HepG2 (cell line): ENCODE measurements around the gene MIF. TPM values are rescaled to one million over a fixed set of nuclear protein-coding genes. Genes with fewer than 3 reads are reported as not detected.

Source experiments
- AHR ChIP-seq: IDR thresholded peaks from 2 replicates; pipeline ENCODE4 v1.6.1; 2018; ENCODE audit warnings: missing genetic modification reagents, missing compliant biosample characterization
- KAT2B ChIP-seq: fragments of 150-350 bp; IDR thresholded peaks from 2 replicates; pipeline ENCODE4 v1.6.1; 2014; ENCODE audit warnings: low read depth, low read length, borderline replicate concordance
- MIER2 ChIP-seq: IDR thresholded peaks from 2 replicates; pipeline ENCODE4 v1.6.1; 2016; ENCODE audit warnings: missing biosample characterization, missing genetic modification reagents
- NCOA2 ChIP-seq: sonication (generic); formaldehyde crosslinking; IDR thresholded peaks from 2 replicates; pipeline ENCODE4 v1.8.0; 2022; ENCODE audit warnings: inconsistent platforms
- NR2F6 ChIP-seq, 2 experiments: IDR thresholded peaks; 2 replicates each; pipeline ENCODE4 v1.6.1; 2016; ENCODE audit warnings: antibody characterized with exemption in 1 of 2, mild to moderate bottlenecking in 1 of 2
- SAFB2 ChIP-seq: sonication (generic); formaldehyde crosslinking; IDR thresholded peaks from 2 replicates; pipeline ENCODE4 v1.5.1; 2020; ENCODE audit warnings: missing genetic modification reagents, low read depth, mild to moderate bottlenecking, borderline replicate concordance
- SCMH1 ChIP-seq: sonication (generic); formaldehyde crosslinking; IDR thresholded peaks from 2 replicates; pipeline ENCODE4 v1.9.0; 2021; ENCODE audit warnings: missing genetic modification reagents, mild to moderate bottlenecking, borderline replicate concordance
- SOX6 ChIP-seq, 2 experiments: fragments of 450-650 bp in 1 of 2; sonication (generic) in 1 of 2; formaldehyde crosslinking in 1 of 2; IDR thresholded peaks; 2 replicates each; pipeline versions ENCODE4 v1.4.0 to v1.6.1; 2017 to 2020; ENCODE audit warnings: antibody characterized with exemption in 1 of 2, mild to moderate bottlenecking in 1 of 2, missing genetic modification reagents in 1 of 2
- SSRP1 ChIP-seq: IDR thresholded peaks from 2 replicates; pipeline ENCODE4 v1.6.1; 2016; ENCODE audit warnings: control low read depth
- ZNF138 ChIP-seq: sonication (generic); formaldehyde crosslinking; IDR thresholded peaks from 2 replicates; pipeline ENCODE4 v1.5.0; 2020; ENCODE audit warnings: mild to moderate bottlenecking, low read depth, missing genetic modification reagents
- ZNF317 ChIP-seq: sonication (generic); formaldehyde crosslinking; IDR thresholded peaks from 2 replicates; pipeline ENCODE4 v1.5.0; 2020; ENCODE audit warnings: mild to moderate bottlenecking, missing genetic modification reagents
- ZNF441 ChIP-seq: sonication (generic); formaldehyde crosslinking; IDR thresholded peaks from 2 replicates; pipeline ENCODE4 v1.7.0; 2021; ENCODE audit warnings: missing genetic modification reagents, borderline replicate concordance
- ZNF615 ChIP-seq: sonication (generic); formaldehyde crosslinking; IDR thresholded peaks from 2 replicates; pipeline ENCODE4 v1.5.0; 2020; ENCODE audit warnings: mild to moderate bottlenecking, missing genetic modification reagents, borderline replicate concordance
- polyA plus RNA-seq, 8 experiments: library from polyadenylated mRNA; depleted of rRNA in 3 of 8; stranded (reverse) in 7 of 8; unstranded in 1 of 8; fragments of >200 nt; fragmentation: Illumina TruSeq in 4 of 8; extraction: Trizol in 4 of 8; gene quantifications; 2 replicates each; pipeline versions ENCODE4 v1.2.1 to v1.2.3, GENCODE V29; 2011 to 2016; ENCODE audit warnings: low read depth in 4 of 8, missing spikeins in 1 of 8, mixed read lengths in 1 of 8; ENCODE audit not compliant: insufficient read depth in 1 of 8
- total RNA-seq, 5 experiments: library from RNA; depleted of rRNA; stranded (reverse); fragments of >200 nt; fragmentation: Illumina TruSeq; extraction: Trizol; gene quantifications; 2 replicates each; pipeline ENCODE4 v1.2.3, GENCODE V29; 2016; ENCODE audit warnings: low read depth in 1 of 5
- TF ChIP-seq, protein P1 (sequence below): fragments of 450-650 bp; IDR thresholded peaks from 2 replicates; pipeline ENCODE4 v1.6.1; 2016
- TF ChIP-seq, protein P2 (sequence below): sonication (generic); formaldehyde crosslinking; IDR thresholded peaks from 2 replicates; pipeline ENCODE4 v1.4.0; 2020; ENCODE audit warnings: missing genetic modification reagents
- TF ChIP-seq, protein P3 (sequence below): sonication (generic); formaldehyde crosslinking; IDR thresholded peaks from 2 replicates; pipeline ENCODE4 v1.4.0; 2020; ENCODE audit warnings: low read depth, missing genetic modification reagents
- TF ChIP-seq, protein P4 (sequence below): sonication (generic); formaldehyde crosslinking; IDR thresholded peaks from 2 replicates; pipeline ENCODE4 v1.4.0; 2020; ENCODE audit warnings: missing genetic modification reagents, borderline replicate concordance

The MIF gene
- total and polyA plus RNA-seq, 2 of the 13 experiments (the other 11 are each of a cell fraction or from before 2014, with no cell fraction given) = 634 to 675 TPM

DNA sequence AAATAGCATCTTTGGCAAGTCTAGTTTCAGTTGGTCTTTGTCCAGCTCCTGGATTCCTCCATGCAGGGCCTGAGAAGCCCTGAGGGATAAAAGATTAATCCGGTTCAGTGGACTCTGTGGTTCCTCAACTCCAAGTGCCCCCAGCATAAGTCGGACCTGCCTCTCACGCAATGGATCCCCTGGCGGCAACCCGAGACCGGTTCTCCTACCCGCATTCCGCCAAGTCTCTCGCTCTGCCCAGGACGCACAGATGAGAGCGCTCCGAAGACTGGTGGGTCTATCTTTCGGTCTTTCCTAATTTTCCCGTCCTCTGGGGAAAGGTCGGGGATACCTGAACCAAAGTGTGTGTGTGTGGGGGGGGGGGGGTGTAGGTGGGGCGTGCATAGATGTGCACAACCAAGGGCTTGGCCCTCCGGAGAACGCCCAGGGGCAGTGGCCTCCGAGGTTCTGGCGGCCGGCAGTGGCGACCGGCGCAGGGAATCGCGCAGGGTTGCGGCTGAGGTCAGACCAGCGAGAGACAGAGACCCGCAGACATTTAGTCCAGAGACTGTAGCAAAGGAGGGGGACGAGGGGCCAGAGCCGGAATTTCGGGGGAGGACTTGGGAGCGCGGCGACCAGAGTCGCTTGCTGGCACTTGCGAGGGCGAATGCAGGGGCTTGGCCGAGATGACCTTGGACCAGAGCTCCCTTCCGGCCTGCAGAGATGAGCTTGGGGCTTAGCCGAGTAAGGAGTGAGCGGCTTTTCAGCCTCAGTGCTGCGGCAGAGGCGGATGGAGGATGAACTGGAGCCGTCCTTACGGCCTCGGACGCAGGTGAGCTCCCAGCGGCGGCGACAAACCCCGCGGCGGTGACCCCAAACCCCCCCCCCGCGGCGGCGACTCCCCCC is 37.2 kb upstream of the MIF start (continued):
- TF ChIP-seq SCMH1 (CRISPR knock-in tag) (no peak), ZNF317 (no peak), AHR (no peak), NCOA2 (CRISPR knock-in tag) (no peak), SOX6 (IDR thresholded peaks at IDR 0.05) (no peak), SOX6 (CRISPR knock-in tag; IDR thresholded peaks at IDR 0.05) (no peak), KAT2B (no peak), SAFB2 (CRISPR knock-in tag) (peak; percentile 78; the same call in 1 of the 2 replicates), ZNF138 (CRISPR knock-in tag) (0 out of 2 replicates have a peak, but pooled peaks have one; percentile 47), ZNF441 (CRISPR knock-in tag) (0 out of 2 replicates have a peak, but pooled peaks have one; percentile 61), NR2F6 (IDR thresholded peaks at IDR 0.05) (no peak; the same call in 1 of the 2 replicates), NR2F6 (CRISPR knock-in tag; IDR thresholded peaks at IDR 0.05) (no peak), ZNF615 (CRISPR knock-in tag) (no peak), SSRP1 (no peak), MIER2 (CRISPR knock-in tag) (no peak)
- TF ChIP-seq, protein P1, sequence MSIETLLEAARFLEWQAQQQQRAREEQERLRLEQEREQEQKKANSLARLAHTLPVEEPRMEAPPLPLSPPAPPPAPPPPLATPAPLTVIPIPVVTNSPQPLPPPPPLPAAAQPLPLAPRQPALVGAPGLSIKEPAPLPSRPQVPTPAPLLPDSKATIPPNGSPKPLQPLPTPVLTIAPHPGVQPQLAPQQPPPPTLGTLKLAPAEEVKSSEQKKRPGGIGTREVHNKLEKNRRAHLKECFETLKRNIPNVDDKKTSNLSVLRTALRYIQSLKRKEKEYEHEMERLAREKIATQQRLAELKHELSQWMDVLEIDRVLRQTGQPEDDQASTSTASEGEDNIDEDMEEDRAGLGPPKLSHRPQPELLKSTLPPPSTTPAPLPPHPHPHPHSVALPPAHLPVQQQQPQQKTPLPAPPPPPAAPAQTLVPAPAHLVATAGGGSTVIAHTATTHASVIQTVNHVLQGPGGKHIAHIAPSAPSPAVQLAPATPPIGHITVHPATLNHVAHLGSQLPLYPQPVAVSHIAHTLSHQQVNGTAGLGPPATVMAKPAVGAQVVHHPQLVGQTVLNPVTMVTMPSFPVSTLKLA = no peak
- TF ChIP-seq, protein P2, sequence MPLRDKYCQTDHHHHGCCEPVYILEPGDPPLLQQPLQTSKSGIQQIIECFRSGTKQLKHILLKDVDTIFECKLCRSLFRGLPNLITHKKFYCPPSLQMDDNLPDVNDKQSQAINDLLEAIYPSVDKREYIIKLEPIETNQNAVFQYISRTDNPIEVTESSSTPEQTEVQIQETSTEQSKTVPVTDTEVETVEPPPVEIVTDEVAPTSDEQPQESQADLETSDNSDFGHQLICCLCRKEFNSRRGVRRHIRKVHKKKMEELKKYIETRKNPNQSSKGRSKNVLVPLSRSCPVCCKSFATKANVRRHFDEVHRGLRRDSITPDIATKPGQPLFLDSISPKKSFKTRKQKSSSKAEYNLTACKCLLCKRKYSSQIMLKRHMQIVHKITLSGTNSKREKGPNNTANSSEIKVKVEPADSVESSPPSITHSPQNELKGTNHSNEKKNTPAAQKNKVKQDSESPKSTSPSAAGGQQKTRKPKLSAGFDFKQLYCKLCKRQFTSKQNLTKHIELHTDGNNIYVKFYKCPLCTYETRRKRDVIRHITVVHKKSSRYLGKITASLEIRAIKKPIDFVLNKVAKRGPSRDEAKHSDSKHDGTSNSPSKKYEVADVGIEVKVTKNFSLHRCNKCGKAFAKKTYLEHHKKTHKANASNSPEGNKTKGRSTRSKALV (CRISPR knock-in tag) = no peak
- TF ChIP-seq, protein P3, sequence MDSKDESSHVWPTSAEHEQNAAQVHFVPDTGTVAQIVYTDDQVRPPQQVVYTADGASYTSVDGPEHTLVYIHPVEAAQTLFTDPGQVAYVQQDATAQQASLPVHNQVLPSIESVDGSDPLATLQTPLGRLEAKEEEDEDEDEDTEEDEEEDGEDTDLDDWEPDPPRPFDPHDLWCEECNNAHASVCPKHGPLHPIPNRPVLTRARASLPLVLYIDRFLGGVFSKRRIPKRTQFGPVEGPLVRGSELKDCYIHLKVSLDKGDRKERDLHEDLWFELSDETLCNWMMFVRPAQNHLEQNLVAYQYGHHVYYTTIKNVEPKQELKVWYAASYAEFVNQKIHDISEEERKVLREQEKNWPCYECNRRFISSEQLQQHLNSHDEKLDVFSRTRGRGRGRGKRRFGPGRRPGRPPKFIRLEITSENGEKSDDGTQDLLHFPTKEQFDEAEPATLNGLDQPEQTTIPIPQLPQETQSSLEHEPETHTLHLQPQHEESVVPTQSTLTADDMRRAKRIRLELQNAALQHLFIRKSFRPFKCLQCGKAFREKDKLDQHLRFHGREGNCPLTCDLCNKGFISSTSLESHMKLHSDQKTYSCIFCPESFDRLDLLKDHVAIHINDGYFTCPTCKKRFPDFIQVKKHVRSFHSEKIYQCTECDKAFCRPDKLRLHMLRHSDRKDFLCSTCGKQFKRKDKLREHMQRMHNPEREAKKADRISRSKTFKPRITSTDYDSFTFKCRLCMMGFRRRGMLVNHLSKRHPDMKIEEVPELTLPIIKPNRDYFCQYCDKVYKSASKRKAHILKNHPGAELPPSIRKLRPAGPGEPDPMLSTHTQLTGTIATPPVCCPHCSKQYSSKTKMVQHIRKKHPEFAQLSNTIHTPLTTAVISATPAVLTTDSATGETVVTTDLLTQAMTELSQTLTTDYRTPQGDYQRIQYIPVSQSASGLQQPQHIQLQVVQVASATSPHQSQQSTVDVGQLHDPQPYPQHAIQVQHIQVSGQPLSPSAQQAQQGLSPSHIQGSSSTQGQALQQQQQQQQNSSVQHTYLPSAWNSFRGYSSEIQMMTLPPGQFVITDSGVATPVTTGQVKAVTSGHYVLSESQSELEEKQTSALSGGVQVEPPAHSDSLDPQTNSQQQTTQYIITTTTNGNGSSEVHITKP (CRISPR knock-in tag) = 0 out of 2 replicates have a peak, but pooled peaks have one; percentile 10
- TF ChIP-seq, protein P4, sequence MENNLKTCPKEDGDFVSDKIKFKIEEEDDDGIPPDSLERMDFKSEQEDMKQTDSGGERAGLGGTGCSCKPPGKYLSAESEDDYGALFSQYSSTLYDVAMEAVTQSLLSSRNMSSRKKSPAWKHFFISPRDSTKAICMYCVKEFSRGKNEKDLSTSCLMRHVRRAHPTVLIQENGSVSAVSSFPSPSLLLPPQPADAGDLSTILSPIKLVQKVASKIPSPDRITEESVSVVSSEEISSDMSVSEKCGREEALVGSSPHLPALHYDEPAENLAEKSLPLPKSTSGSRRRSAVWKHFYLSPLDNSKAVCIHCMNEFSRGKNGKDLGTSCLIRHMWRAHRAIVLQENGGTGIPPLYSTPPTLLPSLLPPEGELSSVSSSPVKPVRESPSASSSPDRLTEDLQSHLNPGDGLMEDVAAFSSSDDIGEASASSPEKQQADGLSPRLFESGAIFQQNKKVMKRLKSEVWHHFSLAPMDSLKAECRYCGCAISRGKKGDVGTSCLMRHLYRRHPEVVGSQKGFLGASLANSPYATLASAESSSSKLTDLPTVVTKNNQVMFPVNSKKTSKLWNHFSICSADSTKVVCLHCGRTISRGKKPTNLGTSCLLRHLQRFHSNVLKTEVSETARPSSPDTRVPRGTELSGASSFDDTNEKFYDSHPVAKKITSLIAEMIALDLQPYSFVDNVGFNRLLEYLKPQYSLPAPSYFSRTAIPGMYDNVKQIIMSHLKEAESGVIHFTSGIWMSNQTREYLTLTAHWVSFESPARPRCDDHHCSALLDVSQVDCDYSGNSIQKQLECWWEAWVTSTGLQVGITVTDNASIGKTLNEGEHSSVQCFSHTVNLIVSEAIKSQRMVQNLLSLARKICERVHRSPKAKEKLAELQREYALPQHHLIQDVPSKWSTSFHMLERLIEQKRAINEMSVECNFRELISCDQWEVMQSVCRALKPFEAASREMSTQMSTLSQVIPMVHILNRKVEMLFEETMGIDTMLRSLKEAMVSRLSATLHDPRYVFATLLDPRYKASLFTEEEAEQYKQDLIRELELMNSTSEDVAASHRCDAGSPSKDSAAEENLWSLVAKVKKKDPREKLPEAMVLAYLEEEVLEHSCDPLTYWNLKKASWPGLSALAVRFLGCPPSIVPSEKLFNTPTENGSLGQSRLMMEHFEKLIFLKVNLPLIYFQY (CRISPR knock-in tag) = no peak
